HG03139 (cell line): ENCODE results near the gene ANKFY1.
"Not testable (repeated sequence)": the region's sequence is repeated elsewhere in the genome, so short reads cannot be mapped to it uniquely, and the experiment has no call there.

Source experiments
- ATAC-seq: cut with Tn5 transposase; IDR thresholded peaks from one replicate; pipeline ENCODE4 v1.9.1; 2021; ENCODE audit not compliant: unreplicated experiment

ANKFY1 gene

DNA sequence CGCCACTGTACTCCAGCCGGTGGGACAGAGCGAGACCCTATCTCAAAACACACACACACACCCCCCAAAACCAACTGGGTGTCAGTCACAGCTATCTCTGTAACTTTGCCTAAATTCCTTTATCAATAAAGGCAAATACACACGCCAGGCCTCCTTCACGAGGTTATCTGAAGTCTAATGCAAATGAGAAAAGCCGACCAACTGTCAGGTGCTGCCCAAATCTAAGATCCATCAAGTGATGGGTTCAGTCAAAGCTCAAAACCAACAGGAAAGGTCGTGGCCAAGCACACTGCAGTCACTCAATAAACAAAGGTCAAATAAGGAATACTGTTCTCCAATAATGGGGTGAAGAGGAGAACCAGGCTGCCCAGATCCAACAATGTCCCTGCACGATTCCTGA, 1.1 kb downstream of the ANKFY1 start:
- no peak for ATAC-seq

DNA sequence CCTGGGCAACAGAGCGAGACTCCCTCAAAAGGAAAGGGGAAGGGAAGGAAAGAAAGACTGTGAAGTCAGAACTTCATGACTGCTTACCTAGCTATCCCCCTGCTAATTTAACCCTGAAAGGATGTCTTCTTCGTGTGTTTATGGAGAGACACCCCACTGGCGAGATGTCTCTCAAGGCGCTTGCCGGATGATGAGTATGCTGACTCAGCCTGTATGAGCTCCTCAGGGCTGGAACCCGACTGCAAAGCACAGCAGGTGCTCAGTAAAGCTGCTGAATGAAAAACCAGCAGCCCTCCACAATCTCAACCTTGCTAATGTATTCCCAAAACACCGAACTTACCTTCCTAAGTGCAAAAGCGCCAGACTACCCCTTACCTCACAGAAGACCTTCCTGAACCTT, 2.3 kb downstream of the ANKFY1 start:
- ATAC-seq = no peak

- ATAC-seq = no peak
Observed at GRCh38 chr17:4258867-4259266, 4.9 kb downstream of the ANKFY1 start.

GRCh38 chr17:4256952-4257351, 6.8 kb downstream of the ANKFY1 start:
- no peak for ATAC-seq

DNA sequence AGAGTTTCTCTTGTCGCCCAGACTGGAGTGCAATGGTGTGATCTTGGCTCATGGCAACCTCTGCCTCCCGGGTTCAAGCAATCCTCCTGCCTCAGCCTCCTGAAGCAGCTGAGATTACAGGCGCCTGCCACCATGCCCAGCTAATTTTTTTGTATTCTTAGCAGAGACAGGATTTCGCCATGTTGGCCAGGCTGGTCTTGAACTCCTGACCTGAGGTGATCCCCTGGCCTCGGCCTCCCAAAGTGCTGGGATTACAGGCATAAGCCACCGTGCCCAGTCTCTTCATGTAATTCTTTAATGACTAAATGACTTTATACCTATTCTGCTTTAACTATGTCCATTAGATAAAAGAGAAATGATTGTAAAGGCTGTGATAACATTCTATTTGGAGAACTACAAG, 8.5 kb downstream of the ANKFY1 start:
- ATAC-seq = not testable (repeated sequence)

DNA sequence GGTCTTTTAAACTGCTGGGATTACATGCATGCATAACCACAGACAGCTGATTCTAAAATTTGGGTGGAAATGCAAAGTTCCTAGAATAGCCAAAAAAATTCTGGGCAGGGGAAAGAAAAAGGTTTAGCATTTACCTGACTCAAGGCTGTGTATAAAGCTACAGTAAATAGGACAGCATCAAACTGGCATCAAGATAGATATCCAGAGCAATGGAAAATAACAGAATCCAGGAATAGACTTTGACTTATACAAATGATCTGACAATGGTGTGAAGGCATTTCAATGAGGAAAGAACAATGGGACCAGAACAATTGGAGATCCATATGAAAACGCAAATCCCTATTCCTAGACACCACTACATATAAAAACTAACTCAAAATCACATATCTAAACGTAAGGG, 12.9 kb downstream of the ANKFY1 start:
- no peak for ATAC-seq

- no peak for ATAC-seq
Observed at GRCh38 chr17:4249452-4250029, 14.2 kb downstream of the ANKFY1 start.

GRCh38 chr17:4248504-4249277, 15.1 kb downstream of the ANKFY1 start:
- ATAC-seq = no peak

GRCh38 chr17:4247971-4248388, 15.8 kb downstream of the ANKFY1 start:
- no peak for ATAC-seq

DNA sequence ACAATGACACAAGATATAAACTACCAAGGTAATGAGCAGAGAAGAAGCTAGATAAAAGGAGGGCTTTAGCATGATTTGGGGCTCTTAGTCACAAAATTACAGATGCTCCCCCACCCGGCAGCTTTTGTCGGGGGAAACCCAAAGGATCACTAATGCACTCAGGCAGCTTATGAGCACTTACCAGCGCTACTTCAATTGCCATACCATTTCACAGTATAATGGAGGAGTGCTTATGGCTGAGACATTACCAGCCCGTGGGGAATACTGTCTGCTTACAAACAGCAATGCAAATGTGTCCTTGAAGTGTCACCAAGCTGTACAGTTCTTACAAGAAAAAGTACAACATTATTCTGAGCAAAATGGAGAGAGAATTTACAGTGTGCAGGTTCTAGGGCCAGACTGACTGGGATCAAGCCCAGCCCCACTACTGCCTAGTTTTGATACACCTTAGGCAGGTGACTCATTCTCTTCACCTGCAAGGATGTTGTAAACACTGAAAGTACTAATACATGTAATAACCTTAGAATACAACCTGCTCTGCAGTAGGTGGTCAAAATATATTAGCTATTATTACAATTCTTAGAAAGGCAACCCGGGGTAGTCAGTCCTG, 16.3 kb downstream of the ANKFY1 start:
- ATAC-seq = no peak

DNA sequence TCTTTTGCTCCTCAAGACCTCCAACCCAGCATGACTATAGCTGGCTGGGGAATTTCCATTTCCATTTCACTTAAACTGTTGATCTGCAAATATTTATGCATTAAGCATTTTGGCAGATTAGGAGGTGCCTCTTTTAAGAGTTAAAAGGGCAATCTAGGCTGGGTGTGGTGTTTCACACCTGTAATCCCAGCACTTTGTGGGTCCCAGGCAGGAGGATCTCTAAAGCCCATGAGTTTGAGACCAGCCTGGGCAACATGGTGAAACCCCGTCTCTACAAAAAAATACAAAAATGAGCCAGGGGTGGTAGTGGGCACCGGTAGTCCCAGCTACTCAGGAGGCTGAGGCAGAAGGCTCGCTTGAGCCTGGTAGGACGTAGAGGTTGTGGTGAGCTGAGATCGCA, 17.1 kb downstream of the ANKFY1 start:
- ATAC-seq = no peak

DNA sequence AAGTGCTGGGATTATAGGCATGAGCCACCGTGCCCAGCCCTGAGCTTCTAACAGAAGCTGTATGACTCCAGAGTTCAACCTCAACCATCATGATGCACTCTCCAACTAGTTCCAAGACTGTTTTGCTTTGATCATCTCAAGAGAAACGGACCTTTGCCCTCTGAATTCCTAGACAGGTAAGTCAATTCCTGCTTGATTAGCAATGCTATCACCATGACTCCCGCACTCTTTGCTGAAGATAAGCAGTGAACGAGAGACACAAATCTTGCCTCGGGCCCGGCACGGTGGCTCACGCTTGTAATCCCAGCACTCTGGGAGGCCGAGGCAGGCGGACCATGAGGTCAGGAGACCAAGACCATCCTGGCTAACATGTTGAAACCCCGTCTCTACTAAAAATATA, 22.2 kb downstream of the ANKFY1 start:
- no peak for ATAC-seq

DNA sequence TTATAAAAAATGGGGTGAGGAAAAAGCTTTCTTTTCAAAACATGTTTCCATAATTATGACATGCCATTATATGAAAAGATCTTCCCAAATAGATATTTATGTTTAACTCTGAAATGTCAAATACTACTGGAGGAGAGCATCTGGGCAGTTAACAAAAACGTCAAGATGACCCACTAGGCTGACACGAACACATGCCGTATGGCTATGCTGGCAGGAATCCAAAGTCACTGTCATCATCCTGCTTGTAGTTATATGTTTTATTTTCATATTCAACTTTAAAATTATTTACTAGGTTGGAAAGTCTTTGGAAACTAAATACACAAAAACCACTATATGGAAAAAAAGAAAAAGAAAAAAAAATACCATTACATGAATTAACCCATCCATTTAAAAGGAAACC, 27.3 kb downstream of the ANKFY1 start:
- ATAC-seq = no peak

DNA sequence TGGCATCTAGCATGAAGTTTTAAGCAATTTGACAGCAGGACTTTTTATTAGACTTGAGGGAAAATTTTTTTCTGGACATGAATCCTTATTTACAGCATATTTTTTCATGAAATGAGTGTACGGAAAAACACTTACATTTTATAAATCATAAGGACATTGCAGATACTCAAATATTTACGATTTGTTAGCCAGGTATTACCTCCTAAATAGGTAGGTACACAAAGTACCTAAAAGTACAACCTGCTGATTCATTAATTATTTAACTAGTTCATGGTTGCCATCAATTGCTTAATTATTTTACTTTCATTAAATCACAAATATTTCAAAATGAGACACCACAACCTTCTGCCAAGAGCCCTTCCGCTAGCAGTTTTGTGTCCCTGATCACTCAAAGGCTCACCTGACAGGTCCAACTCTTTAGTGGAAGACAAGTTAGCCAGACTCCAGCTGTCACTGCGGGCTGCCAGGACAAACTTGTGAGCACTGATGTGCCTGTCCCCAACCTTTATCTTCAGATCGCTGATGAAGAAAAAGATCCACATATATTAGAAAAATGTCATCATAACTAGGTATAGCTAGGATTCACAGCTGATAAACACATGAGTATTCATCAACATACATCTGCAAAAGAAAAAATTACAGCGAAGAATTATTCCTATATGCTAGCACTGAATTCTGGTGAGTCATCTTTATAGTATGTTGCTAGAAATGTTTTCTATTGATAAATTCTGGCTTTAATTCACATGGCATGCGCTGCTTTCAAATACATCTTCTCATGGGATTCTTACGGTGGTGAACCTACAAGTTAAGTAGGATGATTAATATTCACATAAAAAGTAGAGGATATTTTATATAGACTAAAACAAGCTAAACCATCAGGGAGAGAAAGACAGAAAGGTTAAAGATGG, 28.2 kb downstream of the ANKFY1 start:
- ATAC-seq = no peak

- no peak for ATAC-seq
Observed at GRCh38 chr17:4234401-4234800, 29.4 kb downstream of the ANKFY1 start.

DNA sequence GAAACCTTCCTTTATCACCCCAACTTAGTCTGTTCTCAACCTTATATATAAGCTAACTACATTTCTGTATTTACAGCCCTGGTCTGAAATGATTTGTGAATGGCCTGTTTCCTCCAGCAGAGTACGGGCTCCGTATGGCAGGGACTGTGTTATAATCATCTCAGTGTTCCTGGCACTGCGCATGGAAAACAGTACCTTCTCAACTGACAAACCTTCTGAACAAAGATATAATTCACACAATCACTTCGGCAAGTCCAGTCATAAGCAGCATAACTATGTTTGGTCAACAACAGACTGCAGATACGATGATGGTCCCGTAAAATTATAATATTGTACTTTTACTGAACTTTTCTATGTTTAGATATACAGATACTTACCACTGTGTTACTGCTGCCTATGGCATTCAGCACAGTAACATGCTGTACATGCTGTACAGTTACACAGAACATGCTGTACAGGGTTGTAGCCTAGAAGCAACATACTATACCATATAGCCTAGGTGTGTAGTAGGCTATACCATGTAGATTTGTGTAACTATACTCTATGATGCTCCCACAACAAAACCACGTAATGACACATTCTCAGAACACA, 30.0 kb downstream of the ANKFY1 start:
- ATAC-seq = no peak

- ATAC-seq = no peak
Observed at GRCh38 chr17:4232168-4232813, 31.5 kb downstream of the ANKFY1 start.

- no peak for ATAC-seq
Observed at GRCh38 chr17:4229627-4230541, 33.9 kb downstream of the ANKFY1 start.

GRCh38 chr17:4221899-4222659, 41.7 kb downstream of the ANKFY1 start:
- ATAC-seq = no peak
